Measurements from ENCODE around the gene MYOM1.

Gene MYOM1

DNA sequence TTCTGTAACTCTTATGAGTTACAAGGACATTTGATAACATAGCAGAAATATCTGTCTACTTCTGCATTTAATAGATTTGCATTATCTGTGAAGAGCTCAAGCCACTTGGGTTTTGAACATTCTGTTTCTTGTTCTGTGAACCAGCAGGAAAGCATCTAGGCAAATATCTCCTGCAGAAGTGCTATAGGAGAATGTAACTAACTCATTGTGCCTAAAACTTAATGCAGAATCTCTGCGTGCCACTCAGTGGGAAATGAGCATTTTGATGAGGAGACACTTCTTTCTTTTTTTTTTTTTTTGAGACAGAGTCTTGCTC lies 63.5 kb downstream of the MYOM1 start:
- Histone ChIP-seq H2AFZ (ENCODE audit: insufficient read depth, low read length, poor library complexity) (no peak overlapping the region), H4K91ac (ENCODE audit: low read depth, low read length) (no peak overlapping the region), H3K4me3 (ENCODE audit: low read depth, low read length) (no peak overlapping the region), H2AK5ac (ENCODE audit: low read length) (no peak overlapping the region), H3K27ac (ENCODE audit: low read depth, low read length) (no peak overlapping the region), H3K27me3 (ENCODE audit: insufficient read depth, low read length) (no peaks in the 10 kb centered on the region), H4K12ac (ENCODE audit: low read depth, low read length) (no peak overlapping the region), H2BK12ac (ENCODE audit: low read length) (no peak overlapping the region), H3K79me2 (ENCODE audit: control insufficient read depth, insufficient read depth, low read length, poor library complexity) (no peaks in the 10 kb centered on the region), H3K4ac (ENCODE audit: low read depth, low read length) (no peak overlapping the region), H3K23ac (ENCODE audit: low read length) (no peak overlapping the region), H3K14ac (ENCODE audit: low read length) (no peak overlapping the region), H3K4me2 (ENCODE audit: low read length) (no peak overlapping the region), H3K9ac (ENCODE audit: low read length) (no peak overlapping the region), H3K9me3 (ENCODE audit: insufficient read depth, low read depth, low read length) (no peaks in the 10 kb centered on the region), H4K8ac (ENCODE audit: low read depth, low read length) (no peak overlapping the region), H3K36me3 (ENCODE audit: control insufficient read depth in 1 of 2, insufficient read depth in 2 of 2, low read length in 2 of 2) (no peaks in the 10 kb centered on the region), H3K4me1 (ENCODE audit: control insufficient read depth in 1 of 2, insufficient read depth in 2 of 2, low read length in 2 of 2) (no peaks in the 10 kb centered on the region), H2BK5ac (ENCODE audit: low read depth, low read length, poor library complexity) (no peak overlapping the region), H3K79me1 (ENCODE audit: low read length) (no peaks in the 10 kb centered on the region), H3K18ac (ENCODE audit: low read length) (no peak overlapping the region), H2BK120ac (ENCODE audit: insufficient read depth, low read length, poor library complexity) (no peak overlapping the region)
- no peak for DNase-seq
- no CpG with 5 or more reads among the region's 1 CpG for WGBS (ENCODE audit: extremely low coverage, insufficient coverage, insufficient read length)

GRCh38 chr18:3154214-3154613 lies 65.6 kb downstream of the MYOM1 start:
- Histone ChIP-seq H3K23ac (ENCODE audit: low read length) (no peak overlapping the region), H2AK5ac (ENCODE audit: low read length) (no peak overlapping the region), H3K4me2 (ENCODE audit: low read length) (no peak overlapping the region), H3K36me3 (ENCODE audit: control insufficient read depth in 1 of 2, insufficient read depth in 2 of 2, low read length in 2 of 2) (no peaks in the 10 kb centered on the region), H3K4ac (ENCODE audit: low read depth, low read length) (no peak overlapping the region), H3K4me3 (ENCODE audit: low read depth, low read length) (no peak overlapping the region), H3K79me1 (ENCODE audit: low read length) (no peaks in the 10 kb centered on the region), H3K27me3 (ENCODE audit: insufficient read depth, low read length) (no peaks in the 10 kb centered on the region), H4K12ac (ENCODE audit: low read depth, low read length) (no peak overlapping the region), H2BK5ac (ENCODE audit: low read depth, low read length, poor library complexity) (no peak overlapping the region), H3K9ac (ENCODE audit: low read length) (no peak overlapping the region), H2BK120ac (ENCODE audit: insufficient read depth, low read length, poor library complexity) (no peak overlapping the region), H2AFZ (ENCODE audit: insufficient read depth, low read length, poor library complexity) (no peak overlapping the region), H2BK12ac (ENCODE audit: low read length) (no peak overlapping the region), H3K27ac (ENCODE audit: low read depth, low read length) (no peak overlapping the region), H3K79me2 (ENCODE audit: control insufficient read depth, insufficient read depth, low read length, poor library complexity) (no peaks in the 10 kb centered on the region), H3K18ac (ENCODE audit: low read length) (no peak overlapping the region), H3K4me1 (ENCODE audit: control insufficient read depth in 1 of 2, insufficient read depth in 2 of 2, low read length in 2 of 2) (no peaks in the 10 kb centered on the region), H3K14ac (ENCODE audit: low read length) (no peak overlapping the region), H4K91ac (ENCODE audit: low read depth, low read length) (no peak overlapping the region), H3K9me3 (ENCODE audit: insufficient read depth, low read depth, low read length) (no peaks in the 10 kb centered on the region), H4K8ac (ENCODE audit: low read depth, low read length) (no peak overlapping the region)
- WGBS (ENCODE audit: extremely low coverage, insufficient coverage, insufficient read length) = no CpG with 5 or more reads among the region's 2 CpGs
- DNase-seq = no peak

DNA sequence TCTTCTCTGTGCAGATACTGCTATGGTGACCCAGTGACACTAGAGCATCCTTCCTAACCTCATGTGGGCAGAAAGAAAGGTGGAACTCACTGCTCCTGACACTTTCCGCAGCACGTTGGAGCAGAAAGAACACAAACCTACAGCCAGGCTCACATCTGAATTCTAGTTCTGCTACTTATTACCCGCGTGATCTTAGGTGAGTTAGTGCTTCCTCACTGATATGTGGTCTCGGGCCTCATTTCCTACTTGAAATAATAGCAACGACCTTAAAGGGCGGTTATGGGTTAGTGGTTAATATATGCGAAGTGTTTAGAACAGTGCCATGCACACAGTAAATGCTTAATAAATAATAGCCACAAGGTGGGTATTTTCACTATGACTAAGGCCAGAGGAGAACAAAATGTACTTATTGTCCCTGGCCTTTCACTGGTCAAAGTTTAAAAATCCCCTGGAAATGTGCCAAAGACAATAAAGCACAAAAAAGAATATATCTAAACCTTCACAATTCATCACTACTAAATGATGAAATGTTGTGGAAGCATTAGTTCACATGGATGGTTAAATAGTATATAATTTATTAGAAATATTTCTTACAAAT lies 66.6 kb downstream of the MYOM1 start:
- no peak overlapping the region for H2AK5ac ChIP-seq (ENCODE audit: low read length)
- no peak overlapping the region for H3K4me2 ChIP-seq (ENCODE audit: low read length)
- WGBS (ENCODE audit: extremely low coverage, insufficient coverage, insufficient read length) = no CpG with 5 or more reads among the region's 8 CpGs
- H2BK12ac ChIP-seq (ENCODE audit: low read length) = no peak overlapping the region
- H3K18ac ChIP-seq (ENCODE audit: low read length) = no peak overlapping the region
- no peak overlapping the region for H3K9ac ChIP-seq (ENCODE audit: low read length)
- H3K79me1 ChIP-seq (ENCODE audit: low read length) = no peaks in the 10 kb centered on the region
- no peak for DNase-seq
- H3K4ac ChIP-seq (ENCODE audit: low read depth, low read length) = no peak overlapping the region
- no peak overlapping the region for H2AFZ ChIP-seq (ENCODE audit: insufficient read depth, low read length, poor library complexity)
- H2BK5ac ChIP-seq (ENCODE audit: low read depth, low read length, poor library complexity) = no peak overlapping the region
- H3K4me1 ChIP-seq (ENCODE audit: control insufficient read depth in 1 of 2, insufficient read depth in 2 of 2, low read length in 2 of 2) = no peaks in the 10 kb centered on the region
- no peak overlapping the region for H2BK120ac ChIP-seq (ENCODE audit: insufficient read depth, low read length, poor library complexity)
- H3K27me3 ChIP-seq (ENCODE audit: insufficient read depth, low read length) = no peaks in the 10 kb centered on the region
- H3K27ac ChIP-seq (ENCODE audit: low read depth, low read length) = no peak overlapping the region
- H3K36me3 ChIP-seq (ENCODE audit: control insufficient read depth in 1 of 2, insufficient read depth in 2 of 2, low read length in 2 of 2) = no peaks in the 10 kb centered on the region
- no peak overlapping the region for H4K91ac ChIP-seq (ENCODE audit: low read depth, low read length)
- H3K23ac ChIP-seq (ENCODE audit: low read length) = no peak overlapping the region
- H3K79me2 ChIP-seq (ENCODE audit: control insufficient read depth, insufficient read depth, low read length, poor library complexity) = no peaks in the 10 kb centered on the region
- H3K14ac ChIP-seq (ENCODE audit: low read length) = no peak overlapping the region
- H3K4me3 ChIP-seq (ENCODE audit: low read depth, low read length) = no peak overlapping the region
- no peaks in the 10 kb centered on the region for H3K9me3 ChIP-seq (ENCODE audit: insufficient read depth, low read depth, low read length)
- H4K8ac ChIP-seq (ENCODE audit: low read depth, low read length) = no peak overlapping the region
- no peak overlapping the region for H4K12ac ChIP-seq (ENCODE audit: low read depth, low read length)

DNA sequence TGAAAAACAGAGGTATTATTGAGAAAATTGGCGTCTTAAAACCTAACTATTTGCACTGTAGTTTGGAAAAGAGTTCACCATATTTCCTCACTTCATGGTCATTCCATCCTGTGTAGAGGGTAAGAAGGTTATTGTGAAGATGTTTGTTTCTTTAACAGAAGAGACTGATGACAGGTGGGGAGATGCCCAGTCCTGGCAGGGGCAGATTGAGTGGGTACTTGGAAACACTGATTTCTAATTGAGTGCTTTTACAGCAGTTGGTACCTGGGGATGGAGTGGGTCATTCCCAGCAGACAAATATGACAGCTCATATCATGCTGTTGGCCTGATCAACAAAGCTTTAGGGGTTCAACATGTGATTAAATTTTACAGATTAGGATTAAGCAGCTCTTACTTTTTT lies 67.5 kb downstream of the MYOM1 start:
- Histone ChIP-seq H3K4me1 (ENCODE audit: control insufficient read depth in 1 of 2, insufficient read depth in 2 of 2, low read length in 2 of 2) (no peaks in the 10 kb centered on the region), H3K79me1 (ENCODE audit: low read length) (no peaks in the 10 kb centered on the region), H2AK5ac (ENCODE audit: low read length) (no peak overlapping the region), H3K18ac (ENCODE audit: low read length) (no peak overlapping the region), H2AFZ (ENCODE audit: insufficient read depth, low read length, poor library complexity) (no peak overlapping the region), H3K23ac (ENCODE audit: low read length) (no peak overlapping the region), H3K27me3 (ENCODE audit: insufficient read depth, low read length) (no peaks in the 10 kb centered on the region), H4K8ac (ENCODE audit: low read depth, low read length) (no peak overlapping the region), H3K9me3 (ENCODE audit: insufficient read depth, low read depth, low read length) (no peaks in the 10 kb centered on the region), H3K4ac (ENCODE audit: low read depth, low read length) (no peak overlapping the region), H3K14ac (ENCODE audit: low read length) (no peak overlapping the region), H4K12ac (ENCODE audit: low read depth, low read length) (no peak overlapping the region), H2BK5ac (ENCODE audit: low read depth, low read length, poor library complexity) (no peak overlapping the region), H3K4me3 (ENCODE audit: low read depth, low read length) (no peak overlapping the region), H2BK12ac (ENCODE audit: low read length) (no peak overlapping the region), H3K27ac (ENCODE audit: low read depth, low read length) (no peak overlapping the region), H2BK120ac (ENCODE audit: insufficient read depth, low read length, poor library complexity) (no peak overlapping the region), H3K9ac (ENCODE audit: low read length) (no peak overlapping the region), H3K79me2 (ENCODE audit: control insufficient read depth, insufficient read depth, low read length, poor library complexity) (no peaks in the 10 kb centered on the region), H3K36me3 (ENCODE audit: control insufficient read depth in 1 of 2, insufficient read depth in 2 of 2, low read length in 2 of 2) (no peaks in the 10 kb centered on the region), H4K91ac (ENCODE audit: low read depth, low read length) (no peak overlapping the region), H3K4me2 (ENCODE audit: low read length) (no peak overlapping the region)
- DNase-seq = no peak
- WGBS (ENCODE audit: extremely low coverage, insufficient coverage, insufficient read length) = no CpG with 5 or more reads among the region's 1 CpG
